Coronary artery (tissue), 2 donors: ENCODE results near the gene TMEM256.
A peak's percentile ranks its signal among the peaks of the same experiment; 100 is the strongest.

Source experiments
- DNase-seq: peaks from one replicate; pipeline ENCODE4 v3.0.0-alpha.2; 2017; ENCODE audit warnings: low spot score
- H3K27ac ChIP-seq, 2 donors: fragments of 200-600 bp; sonication (generic); one replicate each; pipeline ENCODE4 v1.5.1; 2016 to 2019
- H3K4me3 ChIP-seq: fragments of 200-600 bp; sonication (generic); 2 replicates; pipeline ENCODE4 v1.5.1; 2016; ENCODE audit warnings: mild to moderate bottlenecking, moderate library complexity
- TF ChIP-seq, protein P1 (sequence below): fragments of 200-600 bp; sonication (generic); IDR thresholded peaks from one replicate; pipeline ENCODE4 v1.5.1; 2019; ENCODE audit warnings: antibody characterized with exemption

Gene TMEM256

DNA sequence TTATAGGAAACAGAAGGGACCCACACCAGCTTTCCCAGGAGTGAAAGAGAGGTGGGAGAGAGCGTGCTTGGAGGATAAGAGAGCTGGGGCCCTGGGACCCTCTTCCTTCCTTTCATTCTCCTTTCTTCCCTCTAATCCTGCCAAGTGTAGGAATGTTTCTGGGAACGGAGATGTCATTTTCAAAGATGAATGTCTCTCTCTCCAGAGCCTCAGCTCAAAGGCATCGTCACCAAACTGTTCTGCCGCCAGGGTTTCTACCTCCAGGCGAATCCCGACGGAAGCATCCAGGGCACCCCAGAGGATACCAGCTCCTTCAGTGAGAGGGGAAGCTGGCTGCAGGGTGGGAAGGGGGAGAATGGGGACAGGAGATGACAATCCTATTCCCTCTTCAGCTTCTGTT is 37.4 kb upstream of the TMEM256 start:
- TF ChIP-seq, protein P1, sequence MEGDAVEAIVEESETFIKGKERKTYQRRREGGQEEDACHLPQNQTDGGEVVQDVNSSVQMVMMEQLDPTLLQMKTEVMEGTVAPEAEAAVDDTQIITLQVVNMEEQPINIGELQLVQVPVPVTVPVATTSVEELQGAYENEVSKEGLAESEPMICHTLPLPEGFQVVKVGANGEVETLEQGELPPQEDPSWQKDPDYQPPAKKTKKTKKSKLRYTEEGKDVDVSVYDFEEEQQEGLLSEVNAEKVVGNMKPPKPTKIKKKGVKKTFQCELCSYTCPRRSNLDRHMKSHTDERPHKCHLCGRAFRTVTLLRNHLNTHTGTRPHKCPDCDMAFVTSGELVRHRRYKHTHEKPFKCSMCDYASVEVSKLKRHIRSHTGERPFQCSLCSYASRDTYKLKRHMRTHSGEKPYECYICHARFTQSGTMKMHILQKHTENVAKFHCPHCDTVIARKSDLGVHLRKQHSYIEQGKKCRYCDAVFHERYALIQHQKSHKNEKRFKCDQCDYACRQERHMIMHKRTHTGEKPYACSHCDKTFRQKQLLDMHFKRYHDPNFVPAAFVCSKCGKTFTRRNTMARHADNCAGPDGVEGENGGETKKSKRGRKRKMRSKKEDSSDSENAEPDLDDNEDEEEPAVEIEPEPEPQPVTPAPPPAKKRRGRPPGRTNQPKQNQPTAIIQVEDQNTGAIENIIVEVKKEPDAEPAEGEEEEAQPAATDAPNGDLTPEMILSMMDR: no peak
- no peak overlapping the region for H3K4me3 ChIP-seq
- no peak for DNase-seq
- H3K27ac ChIP-seq: no peak overlapping the region

DNA sequence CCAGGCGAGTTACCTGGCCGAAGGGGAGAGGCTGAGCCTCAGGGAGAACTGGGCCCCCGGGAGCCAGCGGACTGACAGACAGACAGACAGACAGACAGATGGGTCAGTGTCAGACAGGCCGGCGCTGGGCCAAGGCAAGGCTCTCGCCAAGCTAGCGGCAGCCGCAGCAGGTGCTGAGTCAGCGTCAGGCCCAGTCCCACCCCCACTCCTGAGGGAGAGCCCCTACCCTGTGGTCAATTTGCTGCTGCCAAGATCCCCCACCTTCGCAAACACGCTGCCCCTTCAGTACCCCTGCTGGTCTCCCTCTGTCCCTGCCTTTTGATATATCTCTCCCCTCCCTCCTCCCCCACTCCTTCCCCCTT is 36.9 kb upstream of the TMEM256 start:
- no peak for DNase-seq
- TF ChIP-seq, protein P1: no peak
- Histone ChIP-seq H3K4me3 (peak overlapping the region; percentile 61), H3K27ac (peak overlapping the region in 1 of 2 donors; percentile 0)

DNA sequence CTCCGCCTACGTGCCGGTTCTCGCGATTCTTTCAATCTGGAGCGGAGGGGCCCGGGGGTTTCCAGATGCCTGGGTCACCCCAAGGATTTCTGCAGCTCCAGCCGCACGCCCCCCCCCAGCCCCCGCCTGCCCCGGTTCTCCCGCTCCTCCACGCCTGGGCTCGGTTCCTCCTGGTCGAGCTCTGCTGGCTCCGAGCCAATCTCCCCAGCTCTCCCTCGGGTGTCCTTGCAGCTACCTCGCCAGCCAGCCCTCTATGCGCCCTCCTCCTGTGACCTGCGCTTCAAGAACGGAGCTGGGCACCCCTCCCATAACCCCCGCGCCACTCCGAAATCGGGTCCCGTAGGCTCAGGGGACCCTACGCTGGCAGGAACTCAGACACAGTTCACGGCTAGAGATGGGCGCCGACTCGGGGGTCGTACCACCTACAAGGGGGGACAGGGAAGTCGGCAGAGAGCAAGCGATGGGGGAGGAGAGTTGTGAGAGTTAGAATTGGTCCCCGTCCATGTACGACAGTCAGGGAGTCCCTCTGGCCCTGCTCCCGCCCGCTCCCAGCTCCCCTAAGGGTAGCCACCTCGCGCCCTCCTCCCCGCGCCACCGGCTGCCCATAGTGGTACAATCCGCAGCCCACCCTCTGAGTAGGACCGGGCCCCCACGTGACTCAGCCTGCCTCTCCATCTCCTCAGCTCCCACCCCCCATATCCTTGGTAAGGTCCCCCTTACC is 36.4 kb upstream of the TMEM256 start:
- DNase-seq: no peak
- peak overlapping the region in 1 of 2 donors; percentile 0 for H3K27ac ChIP-seq
- H3K4me3 ChIP-seq: peak overlapping the region; percentile 61
- TF ChIP-seq, protein P1: no peak

DNA sequence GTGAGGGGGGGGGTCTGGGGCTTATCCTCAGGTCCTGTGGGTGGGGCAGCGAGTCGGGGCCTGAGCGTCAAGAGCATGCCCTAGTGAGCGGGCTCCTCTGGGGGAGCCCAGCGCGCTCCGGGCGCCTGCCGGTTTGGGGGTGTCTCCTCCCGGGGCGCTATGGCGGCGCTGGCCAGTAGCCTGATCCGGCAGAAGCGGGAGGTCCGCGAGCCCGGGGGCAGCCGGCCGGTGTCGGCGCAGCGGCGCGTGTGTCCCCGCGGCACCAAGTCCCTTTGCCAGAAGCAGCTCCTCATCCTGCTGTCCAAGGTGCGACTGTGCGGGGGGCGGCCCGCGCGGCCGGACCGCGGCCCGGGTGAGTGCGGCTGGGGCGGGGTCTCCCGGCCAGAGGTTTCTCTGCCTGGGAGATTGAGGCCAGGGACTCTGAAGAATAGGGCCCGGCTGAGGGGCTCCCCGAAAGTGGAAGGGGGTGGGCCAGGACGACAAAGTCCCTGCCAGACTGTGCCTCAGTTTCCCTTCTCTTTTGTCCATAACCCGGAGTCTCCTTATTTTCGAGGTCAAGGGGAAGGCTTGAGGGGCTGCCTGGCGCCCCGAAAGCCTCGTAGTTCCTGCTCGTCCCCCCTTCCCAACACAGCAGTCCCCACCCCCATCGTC is 35.7 kb upstream of the TMEM256 start, which contains the start of gene FGF11:
TSS of gene FGF11 (plus strand) at position 51 of the 651 bp plus-strand sequence. CDS start at position 160, 109 bp downstream.
- peak within 1 kb of the TSS in 1 of 2 donors; percentile 86 for H3K27ac ChIP-seq
- TF ChIP-seq, protein P1: no peak
- no peak for DNase-seq
- H3K4me3 ChIP-seq: peak within 1 kb of the TSS; percentile 74

DNA sequence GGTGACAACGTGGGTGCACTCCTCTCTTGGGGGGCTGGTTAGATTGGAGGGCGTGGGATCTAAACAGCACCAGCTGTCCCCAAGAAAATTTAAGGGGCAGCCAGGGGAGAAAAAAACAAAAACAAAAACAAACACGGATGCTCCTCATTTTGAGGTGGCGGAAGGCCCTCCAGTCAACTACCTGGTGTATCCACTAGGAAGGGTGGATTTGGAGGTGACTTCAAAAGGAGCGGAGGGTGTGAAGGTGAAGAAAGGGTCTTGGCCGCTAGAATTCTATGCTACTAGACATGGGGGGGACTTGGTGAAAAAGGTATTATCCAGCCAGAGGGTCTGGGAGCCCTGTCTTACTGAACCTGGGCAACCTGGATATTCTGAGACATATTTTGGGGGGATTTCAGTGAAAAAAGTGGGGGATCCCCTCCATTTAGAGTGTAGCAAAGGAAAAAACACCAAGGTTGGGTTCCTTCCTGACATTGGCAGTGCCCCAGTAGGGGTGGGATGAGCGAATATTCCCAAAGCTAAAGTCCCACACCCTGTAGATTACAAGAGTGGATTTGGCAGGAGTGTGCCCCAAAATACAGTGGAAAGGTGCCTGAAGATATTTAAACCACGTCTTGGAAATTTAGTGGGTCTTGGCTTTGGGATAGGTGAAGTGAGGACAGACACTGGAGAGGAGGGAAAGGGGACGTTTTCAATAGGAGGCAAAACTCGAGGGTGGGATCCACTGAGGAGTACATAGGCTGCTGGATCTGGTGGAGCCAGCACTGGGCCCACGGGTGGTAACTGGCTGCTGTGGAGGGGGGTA is 35.0 kb upstream of the TMEM256 start:
- no peak overlapping the region for H3K27ac ChIP-seq

DNA sequence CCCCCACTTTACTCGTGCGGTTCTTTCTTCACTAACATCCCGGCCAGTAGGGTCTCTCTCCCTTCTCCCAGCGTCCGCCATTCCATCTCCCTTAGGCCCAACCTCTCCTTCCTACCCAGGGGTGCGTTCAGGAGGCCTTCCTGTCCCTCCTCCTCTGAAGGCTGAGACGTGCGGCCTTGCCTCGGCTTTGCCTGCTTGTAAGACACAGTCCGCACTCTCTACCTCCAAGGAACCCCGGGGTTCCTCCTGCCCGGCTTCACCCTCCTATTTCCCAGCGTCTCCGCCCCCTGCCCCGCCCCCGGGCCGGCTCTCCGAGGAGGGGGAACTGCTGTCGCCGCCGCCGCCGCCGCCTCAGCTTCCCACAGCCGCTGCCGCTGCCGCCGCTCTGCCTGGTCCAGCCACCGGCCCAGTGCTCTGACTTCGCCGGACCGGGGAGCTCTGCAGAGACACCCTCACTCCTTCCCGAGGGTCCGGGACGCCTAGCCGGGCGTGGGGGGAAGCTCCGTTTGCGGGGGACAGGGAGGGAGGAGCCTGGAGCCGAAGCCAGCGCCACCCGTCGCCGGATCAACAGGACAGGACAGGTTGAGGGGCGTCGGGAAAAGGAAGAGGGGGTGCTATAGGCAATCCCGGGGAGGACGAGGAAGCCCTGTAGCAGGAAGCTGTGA is 34.2 kb upstream of the TMEM256 start:
- Histone ChIP-seq H3K27ac (peak overlapping the region in 1 of 2 donors; percentile 86), H3K4me3 (peak overlapping the region; percentile 74)
- DNase-seq: no peak
- TF ChIP-seq, protein P1: no peak

More for the DNA sequence above, 35.0 kb upstream of the TMEM256 start:
- TF ChIP-seq, protein P1: no peak
- peak overlapping the region; percentile 74 for H3K4me3 ChIP-seq
- DNase-seq: no peak
